G401 (cell line): ENCODE measurements around the gene PPP1R18. TPM values are rescaled to one million over a fixed set of nuclear protein-coding genes. Genes with fewer than 3 reads are reported as not detected.
A peak's percentile ranks its signal among the peaks of the same experiment; 100 is the strongest.
"Not testable (repeated sequence)": the region's sequence is repeated elsewhere in the genome, so short reads cannot be mapped to it uniquely, and the experiment has no call there.

Source experiments
- DNase-seq: peaks from one replicate; pipeline ENCODE4 v3.0.0-alpha.2; 2015; ENCODE audit warnings: low spot score
- in situ Hi-C: cut with HindIII; loops from 2 replicates; pipeline ENCODE4 v1.10.0; 2016; ENCODE audit warnings: low sequenced_read_pairs, mixed read lengths
- total RNA-seq: library from RNA; depleted of rRNA; stranded (reverse); fragments of >200 nt; shearing (Covaris generic); gene quantifications from 2 replicates; pipeline ENCODE4 v1.2.3, GENCODE V29; 2014

Gene PPP1R18
- total RNA-seq, 1 experiment from 2014 or later = 53.7 TPM

GRCh38 chr6:30678964-30679726 lies 7.3 kb downstream of the PPP1R18 start:
- DNase-seq = peak; percentile 82
- in situ Hi-C loops = no loop called here

GRCh38 chr6:30676660-30677285 lies 9.7 kb downstream of the PPP1R18 start:
- no peak for DNase-seq
- in situ Hi-C loops = no loop called here

- DNase-seq = peak; percentile 97
- in situ Hi-C loops = no loop called here
Measured at GRCh38 chr6:30672445-30673253, 13.8 kb downstream of the PPP1R18 start, which contains the start of gene DHX16. DHX16 (minus strand) TSS chr6:30673006; CDS start chr6:30672841, 165 bp downstream.

- DNase-seq = no peak
- in situ Hi-C loops = no loop called here
Measured at GRCh38 chr6:30670760-30671527, 15.5 kb downstream of the PPP1R18 start.

GRCh38 chr6:30666300-30666699 lies 20.1 kb downstream of the PPP1R18 start:
- DNase-seq, in situ Hi-C loops: not testable (repeated sequence)

- DNase-seq = no peak
- in situ Hi-C loops = no loop called here
Measured at GRCh38 chr6:30664994-30665767, 21.3 kb downstream of the PPP1R18 start.

GRCh38 chr6:30657922-30658321 lies 28.5 kb downstream of the PPP1R18 start:
- DNase-seq, in situ Hi-C loops: not testable (repeated sequence)

- in situ Hi-C loops = no loop called here
- no peak for DNase-seq
Measured at GRCh38 chr6:30657454-30657853, 29.0 kb downstream of the PPP1R18 start.

- in situ Hi-C loops = no loop called here
Measured at GRCh38 chr6:30656513-30656912, 29.9 kb downstream of the PPP1R18 start.

GRCh38 chr6:30655743-30656094 lies 30.7 kb downstream of the PPP1R18 start:
- in situ Hi-C loops = no loop called here
- no peak for DNase-seq

More at GRCh38 chr6:30656513-30656912, 29.9 kb downstream of the PPP1R18 start:
- no peak for DNase-seq

- DNase-seq = no peak
- in situ Hi-C loops = no loop called here
Measured at GRCh38 chr6:30654798-30655742, 31.4 kb downstream of the PPP1R18 start.

- DNase-seq = no peak
- in situ Hi-C loops = no loop called here
Measured at GRCh38 chr6:30651143-30651542, 35.3 kb downstream of the PPP1R18 start.

- peak; percentile 65 for DNase-seq
- in situ Hi-C loops = no loop called here
Measured at GRCh38 chr6:30647242-30648116, 39.0 kb downstream of the PPP1R18 start.

- peak; percentile 94 for DNase-seq
- in situ Hi-C loops = no loop called here
Measured at GRCh38 chr6:30646450-30647241, 39.8 kb downstream of the PPP1R18 start, which contains the start of gene C6orf136. C6orf136 (plus strand) TSS chr6:30647133; CDS start chr6:30647232, 99 bp downstream.

GRCh38 chr6:30645989-30646388 lies 40.5 kb downstream of the PPP1R18 start:
- DNase-seq = peak; percentile 10
- in situ Hi-C loops = no loop called here

- in situ Hi-C loops = no loop called here
- no peak for DNase-seq
Measured at GRCh38 chr6:30644769-30645168, 41.7 kb downstream of the PPP1R18 start.
